ENCODE results near the gene SEBOX.

The SEBOX gene

GRCh38 chr17:28381141-28381825, 16.3 kb upstream of the SEBOX start:
- in situ Hi-C loops (cut with MboI; ENCODE audit: low pct_unique_long_range_greater_than_20kb, low sequenced_read_pairs, unreplicated experiment) = loop anchor here (25.0 kb wide), 1 partner anchor 156 kb away; no protein-coding TSS in a partner anchor
- peak; percentile 74 for TF ChIP-seq CTCF (IDR thresholded peaks at IDR 0.05; ENCODE audit: extremely low read depth, insufficient read depth, missing control alignments)
- peak; percentile 51 for DNase-seq (ENCODE audit: low spot score)

- no peak for TF ChIP-seq CTCF (IDR thresholded peaks at IDR 0.05; ENCODE audit: extremely low read depth, insufficient read depth, missing control alignments)
- in situ Hi-C loops (cut with MboI; ENCODE audit: low pct_unique_long_range_greater_than_20kb, low sequenced_read_pairs, unreplicated experiment) = loop anchor here (25.0 kb wide), 1 partner anchor 157 kb away; no protein-coding TSS in a partner anchor
- DNase-seq (ENCODE audit: low spot score) = no peak
These were observed 15.1 kb upstream of the SEBOX start for GRCh38 chr17:28379814-28380801.

GRCh38 chr17:28372945-28373274, 7.9 kb upstream of the SEBOX start:
- in situ Hi-C loops (cut with MboI; ENCODE audit: low pct_unique_long_range_greater_than_20kb, low sequenced_read_pairs, unreplicated experiment) = no loop called here
- no peak for DNase-seq (ENCODE audit: low spot score)
- no peak for TF ChIP-seq CTCF (IDR thresholded peaks at IDR 0.05; ENCODE audit: extremely low read depth, insufficient read depth, missing control alignments)

- in situ Hi-C loops (cut with MboI; ENCODE audit: low pct_unique_long_range_greater_than_20kb, low sequenced_read_pairs, unreplicated experiment) = no loop called here
- TF ChIP-seq CTCF (IDR thresholded peaks at IDR 0.05; ENCODE audit: extremely low read depth, insufficient read depth, missing control alignments) = no peak
These were observed 7.4 kb upstream of the SEBOX start for GRCh38 chr17:28372203-28372944.

GRCh38 chr17:28371245-28372202, 6.5 kb upstream of the SEBOX start, which contains the start of gene SARM1:
TSS of gene SARM1 (plus strand) at chr17:28371694. CDS start at chr17:28372033, 339 bp downstream.
- in situ Hi-C loops (cut with MboI; ENCODE audit: low pct_unique_long_range_greater_than_20kb, low sequenced_read_pairs, unreplicated experiment) = no loop called here
- DNase-seq (ENCODE audit: low spot score) = peak; percentile 96

More at GRCh38 chr17:28372203-28372944, 7.4 kb upstream of the SEBOX start:
- DNase-seq (ENCODE audit: low spot score) = peak; percentile 59

More at GRCh38 chr17:28371245-28372202, 6.5 kb upstream of the SEBOX start, which contains the start of gene SARM1:
- no peak for TF ChIP-seq CTCF (IDR thresholded peaks at IDR 0.05; ENCODE audit: extremely low read depth, insufficient read depth, missing control alignments)
